ENCODE results near the gene SLC13A3.

The SLC13A3 gene

GRCh38 chr20:46601603-46602122 lies 49.6 kb downstream of the SLC13A3 start:
- DNase-seq = no peak

GRCh38 chr20:46600286-46600752 lies 50.9 kb downstream of the SLC13A3 start:
- DNase-seq = no peak

- no peak for DNase-seq
Measured at GRCh38 chr20:46599227-46599987, 51.9 kb downstream of the SLC13A3 start.

GRCh38 chr20:46595933-46596332 lies 55.3 kb downstream of the SLC13A3 start:
- no peak for DNase-seq

GRCh38 chr20:46594725-46595124 lies 56.5 kb downstream of the SLC13A3 start:
- DNase-seq = no peak

- DNase-seq = no peak
Measured at GRCh38 chr20:46592580-46593362, 58.5 kb downstream of the SLC13A3 start.

- DNase-seq = no peak
Measured at GRCh38 chr20:46590443-46590842, 60.8 kb downstream of the SLC13A3 start.

- no peak for DNase-seq
Measured at GRCh38 chr20:46588532-46589511, 62.4 kb downstream of the SLC13A3 start.

GRCh38 chr20:46587986-46588385 lies 63.3 kb downstream of the SLC13A3 start:
- DNase-seq = no peak

GRCh38 chr20:46586724-46587123 lies 64.5 kb downstream of the SLC13A3 start:
- no peak for DNase-seq

GRCh38 chr20:46584508-46584907 lies 66.8 kb downstream of the SLC13A3 start:
- no peak for DNase-seq

GRCh38 chr20:46583411-46584214 lies 67.6 kb downstream of the SLC13A3 start:
- DNase-seq = no peak

- no peak for DNase-seq
Measured at GRCh38 chr20:46582648-46583047, 68.6 kb downstream of the SLC13A3 start.

- no peak for DNase-seq
Measured at GRCh38 chr20:46581391-46581790, 69.9 kb downstream of the SLC13A3 start.

- no peak for DNase-seq
Measured at GRCh38 chr20:46580613-46581205, 70.5 kb downstream of the SLC13A3 start.

GRCh38 chr20:46578745-46579144 lies 72.5 kb downstream of the SLC13A3 start:
- no peak for DNase-seq

GRCh38 chr20:46576774-46577395 lies 74.4 kb downstream of the SLC13A3 start:
- no peak for DNase-seq

- DNase-seq = no peak
Measured at GRCh38 chr20:46575937-46576461, 75.3 kb downstream of the SLC13A3 start.

- DNase-seq = no peak
Measured at GRCh38 chr20:46575394-46575793, 75.9 kb downstream of the SLC13A3 start.

- no peak for DNase-seq
Measured at GRCh38 chr20:46573788-46574584, 77.3 kb downstream of the SLC13A3 start.
